HG02981 (cell line): ENCODE results near the gene PTEN.
"Not testable (repeated sequence)": the region's sequence is repeated elsewhere in the genome, so short reads cannot be mapped to it uniquely, and the experiment has no call there.

Source experiments
- ATAC-seq: cut with Tn5 transposase; IDR thresholded peaks from one replicate; pipeline ENCODE4 v1.9.1; 2021; ENCODE audit warnings: mild to moderate bottlenecking, moderate library complexity; ENCODE audit not compliant: unreplicated experiment

PTEN gene

GRCh38 chr10:87868277-87868676 lies 4.9 kb downstream of the PTEN start:
- ATAC-seq = no peak

GRCh38 chr10:87869139-87869538 lies 5.7 kb downstream of the PTEN start:
- ATAC-seq = not testable (repeated sequence)

GRCh38 chr10:87869773-87870551 lies 6.5 kb downstream of the PTEN start:
- no peak for ATAC-seq

- ATAC-seq = no peak
Measured at GRCh38 chr10:87872828-87873227, 9.4 kb downstream of the PTEN start.

- ATAC-seq = no peak
Measured at GRCh38 chr10:87873656-87874055, 10.2 kb downstream of the PTEN start.

- ATAC-seq = no peak
Measured at GRCh38 chr10:87875929-87876571, 12.6 kb downstream of the PTEN start.

GRCh38 chr10:87878664-87879459 lies 15.4 kb downstream of the PTEN start:
- no peak for ATAC-seq

- ATAC-seq = no peak
Measured at GRCh38 chr10:87880336-87880735, 16.9 kb downstream of the PTEN start.

GRCh38 chr10:87881373-87882059 lies 18.1 kb downstream of the PTEN start:
- ATAC-seq = not testable (repeated sequence)

- no peak for ATAC-seq
Measured at GRCh38 chr10:87882555-87883294, 19.3 kb downstream of the PTEN start.

GRCh38 chr10:87886635-87887034 lies 23.2 kb downstream of the PTEN start:
- ATAC-seq = no peak

GRCh38 chr10:87887146-87887545 lies 23.7 kb downstream of the PTEN start:
- ATAC-seq = no peak

- no peak for ATAC-seq
Measured at GRCh38 chr10:87887548-87888289, 24.3 kb downstream of the PTEN start.

- no peak for ATAC-seq
Measured at GRCh38 chr10:87895430-87895829, 32.0 kb downstream of the PTEN start.

GRCh38 chr10:87896216-87896615 lies 32.8 kb downstream of the PTEN start:
- no peak for ATAC-seq

- ATAC-seq = not testable (repeated sequence)
Measured at GRCh38 chr10:87897957-87898356, 34.5 kb downstream of the PTEN start.

GRCh38 chr10:87903396-87903795 lies 40.0 kb downstream of the PTEN start:
- ATAC-seq = not testable (repeated sequence)

GRCh38 chr10:87913156-87913921 lies 49.9 kb downstream of the PTEN start:
- ATAC-seq = no peak

- ATAC-seq = no peak
Measured at GRCh38 chr10:87915406-87915805, 52.0 kb downstream of the PTEN start.
